Measurements from ENCODE around the gene MICU1.

GRCh38 chr10:72386916-72387586 is 238.8 kb downstream of the MICU1 start:
- TF ChIP-seq CTCF (conservative IDR thresholded peaks at IDR 0.05) (no peak), EZH2 (IDR thresholded peaks at IDR 0.05; ENCODE audit: low read depth) (no peak)

All from PC-9 (cell line).